Activated CD4-positive, alpha-beta T cell treated with anti-CD3 and anti-CD28 coated beads for 1 hour (primary cell): ENCODE results near the gene GAS5.
"Not testable (repeated sequence)": the region's sequence is repeated elsewhere in the genome, so short reads cannot be mapped to it uniquely, and the experiment has no call there.

Experiments
- DNase-seq: peaks from one replicate; pipeline ENCODE4 v3.0.0-alpha.2; 2020

The GAS5 gene

DNA sequence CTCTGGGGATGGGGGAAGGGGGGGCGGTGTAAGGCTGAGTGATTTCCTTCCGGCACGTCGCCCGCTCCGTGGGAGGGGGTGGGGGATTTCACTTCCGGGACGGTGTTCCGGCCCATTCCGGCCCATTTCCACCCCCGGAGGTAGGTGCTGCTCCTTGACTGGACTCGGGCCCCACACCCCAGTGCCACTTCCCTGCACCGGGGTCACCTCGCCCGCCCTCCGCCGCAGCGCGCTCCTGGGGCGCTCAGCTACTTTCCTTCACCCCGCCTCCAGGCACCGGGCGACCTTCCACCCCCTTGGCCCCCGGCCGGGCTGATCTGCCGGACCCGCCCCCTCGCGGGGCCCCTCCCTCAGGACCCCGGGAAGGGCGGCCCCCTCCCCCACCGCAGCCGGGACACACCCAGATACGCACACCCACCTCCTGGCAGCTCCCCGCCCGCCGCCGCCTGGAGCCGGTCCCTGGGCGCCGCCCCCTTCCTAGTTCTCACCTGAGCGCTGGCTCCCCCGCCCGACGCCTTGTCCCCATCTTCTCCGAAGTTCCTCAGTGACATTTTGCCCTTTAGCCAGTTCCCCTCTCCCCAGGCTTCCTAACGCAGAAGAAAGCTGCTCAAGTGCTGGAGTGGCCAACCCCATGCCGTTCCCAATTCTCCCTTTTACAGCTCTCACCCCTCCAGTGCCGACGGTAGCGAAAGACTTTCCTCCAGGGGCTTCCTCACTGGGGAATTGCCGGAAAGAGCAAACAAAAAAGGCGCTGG is 654 bp upstream of the GAS5 start, which contains the start of gene ZBTB37:
Gene ZBTB37, plus strand, starts transcription at position 115 of the 755 bp plus-strand sequence. CDS start 1,846 bp downstream, outside the sequence.
- peak; percentile 85 for DNase-seq

DNA sequence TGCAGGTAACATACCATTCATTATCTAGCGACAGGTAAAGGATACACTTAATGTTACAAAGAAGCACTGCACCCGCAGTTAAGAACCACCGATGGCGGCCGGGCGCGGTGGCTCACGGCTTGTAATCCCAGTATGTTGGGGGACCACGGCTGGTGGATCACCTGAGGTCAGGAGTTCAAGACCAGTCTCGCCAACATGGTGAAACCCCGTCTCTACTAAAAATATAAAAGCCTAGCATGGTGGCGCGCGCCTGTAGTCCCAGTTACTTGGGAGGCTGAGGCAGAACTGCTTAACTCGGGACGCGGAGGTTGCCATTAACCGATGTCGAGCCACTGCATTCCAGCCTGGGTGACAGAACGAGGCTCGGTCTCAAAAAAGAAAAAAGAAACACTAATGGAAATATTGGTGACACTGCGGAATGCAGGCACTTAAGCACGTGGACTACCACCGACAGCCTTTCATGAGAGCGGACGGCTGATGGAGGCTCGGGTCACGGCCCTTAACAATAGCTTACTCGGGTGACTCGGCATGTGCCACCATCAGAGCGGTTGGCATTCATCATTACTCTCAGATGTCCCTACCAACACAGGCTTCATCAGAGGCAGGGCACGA is 542 bp downstream of the GAS5 start:
- DNase-seq, result peak; percentile 11

DNA sequence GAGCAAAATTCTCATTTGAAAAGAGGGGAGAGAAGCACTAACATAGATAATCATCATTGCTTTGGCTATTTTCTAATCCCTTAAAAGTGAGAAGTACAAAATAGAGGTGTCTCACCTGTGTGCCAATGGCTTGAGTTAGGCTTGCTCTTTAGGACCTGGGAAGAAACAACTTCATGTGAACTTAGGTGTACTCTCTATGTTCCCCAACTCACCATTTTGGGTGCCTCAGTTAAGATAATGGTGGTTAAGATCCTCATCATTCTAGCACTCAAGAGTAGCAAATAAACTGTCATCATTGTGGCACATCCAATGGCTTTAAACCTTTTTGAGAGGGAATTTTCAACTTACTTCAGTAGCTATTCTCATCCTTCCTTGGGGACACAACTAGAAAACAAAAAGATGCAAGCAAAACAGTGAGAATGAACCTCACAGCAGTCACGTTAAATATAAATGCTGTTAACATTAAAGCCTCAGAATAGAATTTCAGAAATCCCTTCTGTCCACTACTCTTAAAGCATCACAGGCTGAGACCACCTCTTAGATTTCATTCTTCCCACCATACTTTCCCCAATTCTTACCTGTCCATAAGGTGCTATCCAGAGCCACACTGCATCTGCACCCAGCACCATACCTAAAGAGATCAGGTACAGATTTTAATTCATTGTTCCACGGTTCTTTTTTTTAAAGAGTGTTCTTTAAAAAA is 1.2 kb downstream of the GAS5 start:
- DNase-seq, result no peak

DNA sequence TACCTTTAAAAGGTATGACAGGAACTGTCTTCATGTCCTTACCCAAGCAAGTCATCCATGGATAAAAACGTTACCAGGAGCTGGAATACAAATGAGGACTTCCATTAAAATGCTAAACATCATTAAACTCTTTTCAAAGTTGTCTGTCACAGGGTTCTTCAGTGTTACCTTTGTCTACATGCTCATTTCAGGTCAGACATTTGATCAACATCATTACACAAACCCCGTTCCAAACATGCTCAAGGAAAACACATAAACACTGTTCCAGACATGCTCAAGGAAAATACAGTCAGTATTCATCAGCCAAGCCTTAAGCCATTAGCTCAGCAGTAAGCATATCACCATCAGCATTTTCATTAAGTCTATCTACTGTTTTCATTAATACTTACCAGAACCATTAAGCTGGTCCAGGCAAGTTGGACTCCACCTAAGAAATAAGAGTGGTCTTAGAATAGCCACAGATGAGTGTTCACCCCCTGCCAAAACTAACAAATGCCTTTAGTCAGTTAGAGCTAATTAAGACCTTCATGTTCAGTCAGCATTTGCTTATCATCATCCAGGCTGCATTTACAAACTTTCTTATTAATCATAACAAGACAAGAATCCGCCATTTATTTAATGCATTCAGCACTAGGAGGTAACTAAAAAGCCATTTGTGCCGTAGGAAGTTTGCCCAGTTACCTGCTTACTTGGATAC is 2.2 kb downstream of the GAS5 start:
- no peak for DNase-seq

DNA sequence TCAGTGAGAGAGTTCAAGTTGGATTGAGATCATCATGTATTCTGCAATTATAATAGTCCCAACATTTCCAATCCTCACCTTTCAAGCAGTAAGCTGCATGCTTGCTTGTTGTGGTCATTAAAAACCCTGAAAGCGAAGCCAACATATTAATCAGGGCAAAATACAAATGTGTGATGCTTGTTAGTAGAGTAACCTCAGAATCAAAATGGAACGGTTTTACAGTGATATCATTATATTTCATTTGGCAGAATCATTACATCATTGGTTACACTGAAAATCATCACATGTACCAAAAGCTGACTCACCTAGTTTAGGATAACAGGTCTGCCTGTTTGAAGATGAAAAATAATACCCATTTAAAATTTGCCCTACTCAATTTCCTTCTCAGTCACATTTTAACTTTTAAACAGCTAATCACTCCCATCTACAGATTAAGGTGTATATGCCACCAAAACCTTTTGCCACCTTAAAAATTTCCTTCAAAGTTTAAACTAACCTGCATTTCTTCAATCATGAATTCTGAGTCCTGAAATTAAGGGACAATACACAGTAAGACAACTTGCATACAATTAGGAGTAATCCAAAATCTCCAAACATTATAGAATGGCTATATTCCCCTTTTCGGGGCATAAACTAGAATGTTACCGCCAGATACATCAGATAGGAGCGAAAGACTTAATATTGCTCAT is 3.5 kb downstream of the GAS5 start:
- DNase-seq, result no peak

DNA sequence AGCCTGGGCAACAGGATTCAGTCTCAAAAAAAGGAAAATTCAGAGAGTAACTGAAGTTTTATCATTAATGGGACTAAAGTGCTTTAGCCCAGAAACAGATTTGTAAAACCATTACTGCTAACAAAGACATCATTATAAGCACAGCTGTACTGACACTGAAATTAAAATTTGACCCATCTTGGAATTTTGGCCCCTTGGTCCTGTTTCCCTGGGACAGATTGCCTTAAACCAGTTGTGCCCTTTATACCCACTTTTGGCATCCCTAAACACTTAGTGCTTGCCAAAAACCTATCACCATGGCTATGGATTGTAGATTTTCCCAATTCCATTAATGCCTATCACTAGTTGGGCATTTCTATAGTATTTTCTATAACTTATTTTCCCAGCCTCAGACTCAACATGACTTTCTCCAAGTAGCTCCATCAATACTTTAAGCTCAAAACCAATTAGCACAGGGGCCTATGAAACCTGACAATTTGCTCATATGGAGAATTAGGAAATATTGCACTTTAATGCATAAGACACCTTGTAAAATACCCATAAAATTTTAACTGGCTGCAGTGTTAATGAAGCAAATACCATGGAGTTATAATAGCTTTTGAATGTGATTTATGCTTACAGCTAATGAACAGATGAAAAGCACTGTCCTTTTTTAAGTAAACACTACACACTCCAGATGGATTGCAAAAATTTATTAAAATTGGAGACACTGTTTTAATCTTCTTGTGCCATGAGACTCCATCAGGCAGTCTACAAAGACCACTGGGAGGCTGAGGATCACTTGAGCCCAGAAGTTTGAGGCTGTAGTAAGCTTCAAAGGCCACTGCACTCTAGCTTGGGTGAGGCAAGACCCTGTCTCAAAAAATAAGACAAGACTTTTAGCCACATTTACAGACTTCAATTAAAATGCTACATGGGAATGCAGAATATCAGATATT is 4.3 kb downstream of the GAS5 start:
- DNase-seq, result no peak

DNA sequence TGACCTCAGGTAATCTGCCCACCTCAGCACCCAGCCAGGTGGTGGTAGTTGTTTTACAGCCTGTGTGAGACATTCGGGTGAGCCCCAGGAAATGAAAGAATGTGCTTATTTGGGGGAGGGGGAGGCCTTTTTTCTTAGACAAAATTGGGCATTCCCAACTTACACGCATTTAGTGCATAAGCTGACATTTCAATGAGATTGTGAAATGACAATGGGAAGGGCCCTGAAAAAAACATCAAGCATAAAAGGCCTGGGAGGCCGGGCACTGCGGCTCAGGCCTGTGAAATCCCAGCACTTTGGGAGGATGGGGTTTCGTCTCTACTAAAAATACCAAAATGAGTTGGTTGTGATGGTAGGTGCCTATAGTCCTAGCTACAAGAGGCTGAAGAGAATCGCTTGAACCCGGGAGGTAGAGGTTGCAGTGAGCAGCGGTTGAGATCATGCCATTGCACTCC is 5.0 kb downstream of the GAS5 start:
- no peak for DNase-seq

DNA sequence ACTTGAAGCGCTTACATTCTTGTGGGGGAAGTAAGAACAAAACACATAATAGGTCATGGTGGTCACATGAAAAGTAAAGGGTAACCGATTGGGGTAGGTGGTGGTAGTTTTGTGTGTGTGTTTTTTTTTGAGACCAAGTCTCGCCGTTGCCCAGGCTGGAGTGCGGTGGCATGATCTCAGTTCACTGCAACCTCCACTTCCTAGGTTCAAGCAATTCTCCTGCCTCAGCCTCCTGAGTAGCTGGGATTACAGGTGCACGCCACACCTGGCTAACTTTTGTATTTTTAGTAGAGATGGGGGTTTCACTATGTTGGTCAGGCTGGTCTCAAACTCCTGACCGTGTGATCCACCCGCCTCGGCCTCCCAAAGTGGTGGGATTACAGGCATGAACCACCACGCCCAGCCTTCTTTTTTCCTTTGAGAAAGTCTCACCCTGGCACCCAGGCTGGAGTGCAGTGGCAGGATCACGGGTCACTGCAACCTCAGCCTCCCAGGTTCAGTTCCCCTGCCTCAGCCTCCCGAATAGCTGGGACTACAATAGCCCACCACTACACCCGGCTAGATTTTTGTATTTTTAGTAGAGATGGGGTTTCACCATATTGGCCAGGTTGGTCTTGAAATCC is 5.5 kb downstream of the GAS5 start:
- DNase-seq, result not testable (repeated sequence)

DNA sequence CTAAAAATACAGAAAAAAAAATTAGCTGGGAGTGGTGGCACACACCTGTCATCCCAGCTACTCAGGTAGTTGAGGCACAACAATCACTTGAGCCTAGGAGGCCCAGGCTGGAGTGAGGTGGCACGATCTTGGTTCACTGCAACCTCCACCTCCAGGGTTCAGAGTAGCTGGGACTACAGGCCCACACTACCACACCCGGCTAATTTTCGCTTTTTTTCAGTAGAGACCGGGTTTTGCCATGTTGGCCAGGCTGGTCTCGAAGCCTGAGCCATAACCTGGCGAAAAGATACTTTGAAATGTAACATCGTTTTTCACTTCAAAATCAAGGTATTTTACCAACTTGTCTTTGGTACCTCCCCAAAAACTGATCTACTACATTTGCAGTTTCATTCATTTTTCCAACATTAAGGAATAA is 6.1 kb downstream of the GAS5 start:
- DNase-seq, result no peak

DNA sequence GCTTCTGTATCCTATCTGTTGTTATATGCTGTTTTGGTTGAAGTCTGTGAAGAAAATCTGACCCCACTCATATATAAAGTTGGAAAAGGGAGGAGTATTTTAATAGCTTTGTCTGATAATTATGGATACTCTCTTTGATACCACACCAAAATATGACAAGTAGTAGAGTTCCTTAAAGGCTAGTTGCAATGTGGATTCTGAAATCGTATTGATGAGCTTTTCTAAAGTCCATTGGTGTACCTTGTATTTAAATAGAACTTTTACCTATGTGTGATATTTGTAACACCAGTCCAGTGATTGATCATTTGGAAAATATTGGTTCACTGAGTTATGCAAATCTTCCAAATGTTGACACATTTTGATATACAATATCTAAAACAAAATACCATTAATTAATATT is 7.7 kb downstream of the GAS5 start:
- DNase-seq, result no peak

DNA sequence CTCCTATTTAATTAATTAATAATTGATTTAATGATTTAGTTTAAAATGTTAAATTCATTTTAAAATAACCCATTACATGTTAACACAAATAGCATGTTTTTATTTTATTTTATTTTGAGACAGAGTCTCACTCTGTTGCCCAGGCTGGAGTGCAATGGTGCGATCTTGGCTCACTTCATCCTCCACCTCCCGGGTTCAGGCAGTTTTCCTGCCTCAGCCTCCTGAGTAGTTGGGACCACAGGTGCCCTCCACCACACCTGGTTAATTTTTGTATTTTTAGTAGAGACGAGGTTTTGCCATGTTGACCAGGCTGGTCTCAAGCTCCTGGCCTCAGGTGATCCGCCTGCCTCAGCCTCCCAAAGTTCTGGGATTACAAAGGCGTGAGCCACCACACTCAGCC is 8.2 kb downstream of the GAS5 start:
- DNase-seq, result not testable (repeated sequence)

DNA sequence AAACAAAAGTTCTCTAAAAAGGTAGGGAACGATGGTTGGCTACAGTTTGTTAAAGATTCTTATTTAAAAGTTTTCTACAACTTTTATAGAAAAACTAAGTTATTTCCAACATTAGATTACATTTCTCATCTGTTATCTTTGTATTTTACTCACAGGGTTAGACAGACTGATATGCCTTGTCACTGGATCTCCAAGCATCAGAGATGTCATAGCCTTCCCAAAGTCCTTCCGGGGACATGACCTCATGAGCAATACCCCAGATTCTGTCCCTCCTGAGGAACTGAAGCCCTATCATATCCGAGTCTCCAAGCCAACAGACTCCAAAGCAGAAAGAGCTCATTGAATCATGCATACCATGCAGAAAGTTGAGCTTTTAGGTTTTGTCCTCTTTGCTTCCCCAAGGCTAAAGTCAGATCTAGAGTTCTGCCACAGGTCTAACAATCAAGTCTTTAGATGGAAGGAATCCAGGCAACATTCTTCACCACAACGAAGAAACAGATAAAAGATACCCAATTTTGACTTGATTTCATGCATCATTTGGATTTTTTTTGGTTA is 10.3 kb downstream of the GAS5 start:
- no peak for DNase-seq

DNA sequence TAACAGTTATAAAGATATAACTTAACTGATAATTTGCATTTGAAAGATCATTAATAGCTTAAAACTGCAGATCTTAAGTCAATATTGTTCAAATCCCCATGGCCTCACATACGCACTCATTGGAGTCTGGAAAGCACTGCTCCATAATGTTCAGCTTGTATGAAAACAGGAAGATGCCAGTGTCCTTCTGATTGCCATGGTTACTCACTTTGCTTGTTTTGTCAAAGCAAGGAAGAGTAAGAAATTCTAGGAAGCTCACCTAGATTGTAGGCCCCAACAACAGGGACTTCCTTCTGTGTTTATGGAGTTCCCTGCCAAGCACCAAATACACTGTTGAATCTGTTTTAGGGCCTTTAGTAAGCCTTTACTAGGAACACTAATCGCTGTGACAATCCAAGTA is 10.9 kb downstream of the GAS5 start:
- DNase-seq, result no peak

DNA sequence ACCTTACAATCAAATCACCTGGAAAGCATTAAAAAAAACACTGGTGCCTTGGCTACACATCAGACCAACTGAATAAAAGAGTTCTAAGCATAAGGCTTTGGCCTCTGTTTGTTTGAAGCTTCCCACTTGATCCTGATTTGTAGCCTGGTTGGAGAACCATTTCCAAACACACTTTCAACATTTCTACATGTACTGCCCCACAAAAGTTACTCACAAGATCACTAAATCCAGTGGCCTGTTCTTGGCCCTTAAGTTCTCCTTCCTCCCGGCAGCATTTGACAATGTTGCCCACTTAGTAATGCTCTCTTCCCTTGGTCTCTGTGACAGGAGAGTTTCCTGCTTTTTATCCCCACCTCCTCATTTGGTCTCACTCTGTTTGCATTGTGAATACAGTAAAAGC is 11.8 kb downstream of the GAS5 start:
- DNase-seq, result no peak

DNA sequence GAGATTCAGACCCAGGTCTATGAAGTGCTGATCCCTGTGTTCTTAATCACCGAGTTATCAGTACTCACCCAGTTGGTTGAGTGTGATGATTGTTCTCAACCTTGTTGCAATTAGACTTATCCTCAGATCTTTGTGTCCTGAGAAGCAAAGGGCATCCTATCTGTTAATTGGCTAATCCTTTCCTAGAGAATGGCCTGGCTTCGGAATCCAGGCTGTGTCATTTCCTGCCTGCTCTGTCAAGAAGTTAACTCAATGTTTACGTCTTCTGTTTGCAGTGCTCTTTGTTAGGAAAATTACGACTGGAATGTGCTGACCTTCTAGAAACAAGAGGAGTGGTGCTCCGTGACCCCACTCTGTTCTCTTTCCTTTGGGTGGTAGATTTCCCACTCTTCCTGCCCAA is 14.7 kb downstream of the GAS5 start:
- DNase-seq, result no peak

DNA sequence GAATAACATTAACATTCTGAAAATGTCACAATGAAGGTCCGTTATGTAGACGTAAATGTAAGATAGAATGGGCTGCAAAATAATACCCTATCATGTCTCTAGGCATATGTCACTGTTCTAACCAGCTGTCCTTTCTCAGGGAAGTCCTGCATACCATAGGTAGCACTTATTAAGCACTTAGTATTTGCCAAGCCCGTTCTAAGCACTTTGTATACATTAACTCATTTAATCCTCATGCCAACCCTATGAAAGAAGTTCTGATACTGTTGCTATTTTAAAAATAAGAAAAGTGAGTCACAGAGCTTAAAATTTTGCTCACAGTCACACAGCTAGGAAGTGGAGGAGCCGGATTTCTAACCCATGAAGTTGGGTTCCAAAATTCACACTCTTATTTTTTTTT is 15.7 kb downstream of the GAS5 start:
- DNase-seq, result no peak

DNA sequence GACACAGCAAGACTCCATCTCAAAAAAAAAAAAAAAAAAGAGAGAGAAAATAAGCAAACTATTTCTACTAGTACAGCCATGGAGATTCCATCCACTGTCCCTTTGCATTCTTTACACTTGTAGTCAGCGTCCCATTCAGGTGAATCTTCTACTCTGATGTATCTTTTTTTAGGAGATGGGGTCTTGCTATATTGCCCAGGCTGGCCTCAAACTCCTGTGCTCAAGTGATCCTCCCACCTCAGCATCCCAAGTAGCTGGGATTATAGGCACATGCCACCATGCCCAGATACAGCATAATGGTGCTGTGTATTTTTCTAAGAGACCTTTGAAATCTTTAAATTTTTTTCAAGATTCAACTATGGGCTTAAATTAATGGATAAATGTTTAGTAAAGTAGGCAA is 35.0 kb downstream of the GAS5 start:
- no peak for DNase-seq

DNA sequence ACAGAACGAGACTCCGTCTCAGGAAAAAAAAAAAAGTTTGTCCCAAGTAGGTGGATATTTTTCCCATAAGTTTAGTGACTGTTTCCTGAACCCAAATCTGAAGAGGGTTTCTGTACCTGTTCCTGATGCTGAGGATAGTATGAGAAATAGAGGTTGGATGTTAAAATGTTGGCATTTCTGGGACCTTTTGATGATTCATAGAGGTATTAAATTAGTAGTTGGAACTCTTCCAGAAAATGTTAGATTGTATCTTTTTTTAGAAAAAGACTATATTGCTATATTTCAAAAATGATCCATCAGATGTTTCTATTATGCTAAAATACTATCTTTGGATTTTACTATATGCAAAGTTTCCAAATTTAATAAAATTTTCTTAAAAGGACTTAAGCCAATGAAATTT is 40.2 kb downstream of the GAS5 start:
- DNase-seq, result no peak

DNA sequence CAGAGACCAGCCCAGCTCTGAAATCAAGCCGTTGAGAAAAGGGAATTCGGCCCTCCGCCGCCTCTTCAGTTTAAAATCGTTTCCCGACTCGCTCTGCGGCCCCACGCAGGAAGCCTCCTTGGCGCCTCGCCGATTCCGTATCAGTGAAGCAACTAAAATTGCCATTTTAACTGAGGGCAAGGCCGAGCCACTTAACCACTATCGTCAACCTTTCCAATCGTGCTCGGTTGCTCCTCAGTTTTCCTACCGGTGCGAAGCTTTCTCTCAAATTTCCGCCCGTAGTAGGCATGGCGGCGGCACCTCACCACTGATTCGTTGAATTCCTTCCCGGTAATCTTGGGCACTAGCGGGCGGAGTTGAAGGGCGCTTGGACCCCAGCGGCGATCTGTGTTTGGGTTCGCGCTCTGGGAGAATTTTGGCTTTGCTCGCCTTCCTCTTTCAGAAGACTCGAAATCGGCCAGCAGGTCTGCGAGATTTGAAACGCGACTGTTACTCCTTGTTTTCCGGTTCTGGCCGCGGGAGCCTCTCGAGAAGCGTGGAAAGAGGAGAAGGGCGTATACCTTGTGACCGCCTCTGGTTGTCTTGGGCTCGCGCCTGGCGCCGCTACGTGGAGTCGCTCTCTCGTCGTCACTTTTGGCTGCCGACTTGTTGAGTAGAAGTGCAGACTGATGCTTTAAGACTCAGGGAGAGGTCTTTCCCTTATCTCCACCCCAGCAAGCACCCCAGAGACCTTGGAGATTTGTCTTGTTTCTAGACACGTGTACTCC is 43.3 kb downstream of the GAS5 start, which contains the start of the genes CENPL and DARS2:
Gene CENPL, minus strand, starts transcription at position 569 of the 767 bp plus-strand sequence. CDS start 13,584 bp downstream, outside the sequence.
Gene DARS2, plus strand, starts transcription at position 359 of the 767 bp plus-strand sequence. CDS start 557 bp downstream, outside the sequence.
- peak; percentile 84 for DNase-seq
